ENCODE results near the gene PPIF.

The PPIF gene

DNA sequence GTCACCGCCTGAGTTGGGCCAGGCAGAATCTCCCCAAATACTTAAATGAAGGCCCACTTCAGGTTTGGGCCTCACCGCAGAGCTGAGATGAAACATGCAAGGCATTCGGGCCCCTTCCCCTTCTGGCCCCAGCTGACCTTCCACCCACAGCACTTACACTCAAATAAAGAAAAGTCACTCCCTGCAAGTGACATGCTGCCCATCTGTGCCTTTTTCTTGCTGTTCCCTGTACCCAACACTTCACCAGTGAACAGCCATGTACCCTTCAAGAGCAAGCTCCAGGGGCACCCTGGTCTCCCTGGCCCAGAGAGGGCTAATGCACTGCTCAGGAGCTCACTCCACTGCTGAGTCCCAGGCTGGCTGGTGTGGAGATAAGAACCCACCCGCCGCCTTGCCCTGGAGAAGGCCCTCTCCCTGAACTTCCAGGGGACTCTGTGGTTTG is 57.4 kb downstream of the PPIF start:
- ATAC-seq: no peak
